Adrenal gland (tissue), 12 donors: ENCODE results near the gene CXCR5. TPM values are rescaled to one million over a fixed set of nuclear protein-coding genes. Genes with fewer than 3 reads are reported as not detected.

Experiments
- DNase-seq, 7 donors: peaks; one replicate each; pipeline ENCODE4 v3.0.0-alpha.2; 2019 to 2020
- H3K27ac ChIP-seq, 5 donors: fragments of 200-600 bp; sonication (generic) in 4 of 5; 1 replicate in 3 of 5; 2 replicates in 2 of 5; pipeline versions ENCODE4 v1.5.1 to v1.8.0; 2016 to 2020; ENCODE audit warnings: mild to moderate bottlenecking in 1 of 5
- H3K27me3 ChIP-seq: fragments of 200-600 bp; 2 replicates; pipeline ENCODE4 v1.8.0; 2021
- H3K36me3 ChIP-seq, 2 donors: fragments of 200-600 bp; replicated peaks in 1 of 2; 1 replicate in 1 of 2; 2 replicates in 1 of 2; pipeline versions ENCODE4 v1.5.1 to v1.8.0; 2018 to 2022
- H3K4me1 ChIP-seq, 2 donors: fragments of 200-600 bp; replicated peaks in 1 of 2; 1 replicate in 1 of 2; 2 replicates in 1 of 2; pipeline versions ENCODE4 v1.5.1 to v1.8.0; 2018 to 2021
- H3K4me3 ChIP-seq, 4 donors: fragments of 200-600 bp; sonication (generic) in 3 of 4; one replicate each; pipeline ENCODE4 v1.5.1; 2016 to 2018
- H3K9me3 ChIP-seq, 3 donors: fragments of 200-600 bp; sonication (generic) in 1 of 3; replicated peaks in 1 of 3; 1 replicate in 2 of 3; 2 replicates in 1 of 3; pipeline versions ENCODE4 v1.5.1 to v1.8.0; 2016 to 2021
- CTCF ChIP-seq, 6 experiments: fragments of 450-650 bp in 4 of 6; fragments of 200-600 bp in 2 of 6; sonication (generic) in 1 of 6; IDR thresholded peaks; 1 replicate in 5 of 6; 2 replicates in 1 of 6; pipeline versions ENCODE4 v1.5.1 to v1.8.0; 2016 to 2021; ENCODE audit warnings: antibody characterized with exemption in 6 of 6, mild to moderate bottlenecking in 2 of 6, moderate library complexity in 1 of 6
- POLR2A ChIP-seq, 2 donors: fragments of 450-650 bp; IDR thresholded peaks; one replicate each; pipeline ENCODE4 v1.6.1; 2017; ENCODE audit warnings: antibody characterized with exemption in 2 of 2, mild to moderate bottlenecking in 2 of 2, moderate library complexity in 1 of 2
- WGBS, 4 donors: extraction: QIAGEN DNeasy Blood & Tissue Kit in 2 of 4; methylation state at CpG; one replicate each; pipeline versions ENCODE4 v1.1.5 to v1.1.7; 2013 to 2017; 5-methylcytosine and 5-hydroxymethylcytosine counted together
- intact Hi-C, 2 donors: fragments of 100-400 bp; cut with DNase I; formaldehyde crosslinking; loops; one replicate each; pipeline versions ENCODE4 v1.14.1 to v1.15.0; 2022 to 2023
- polyA plus RNA-seq, 3 donors: library from polyadenylated mRNA; stranded (reverse); fragments of 200-250 nt in 2 of 3; fragments of 350-450 nt in 1 of 3; fragmentation: Illumina TruSeq in 1 of 3; extraction: RNeasy Lipid Tissue Mini Kit (QIAGEN cat#74804) in 1 of 3; gene quantifications; one replicate each; pipeline ENCODE4 v1.2.3, GENCODE V29; 2013 to 2014
- total RNA-seq, 9 donors: library from RNA; depleted of rRNA in 4 of 9; stranded (reverse); fragments of >200 nt in 4 of 9; fragments of 120-200 nt in 1 of 9; fragmentation: NEBNext Ultra II Directional in 1 of 9; extraction: Animal tissue kit (Norgen Biotek cat#: 25700) in 1 of 9; gene quantifications; one replicate each; pipeline versions ENCODE4 v1.1.0 to v1.2.4, GENCODE V29; 2013 to 2023
- donor health status: healthy with polysubstance abuse.
- donor health status: Bipolar disorder and iron deficiency.
- donor health status: DM: yes; HTN: yes; CAD: no.
- donor health status: DM: no; HTN: no; CAD: no.
- donor health status: DM: no; HTN: no; CAD: no.
- donor health status: DM: yes; HTN: yes; CAD: no.

Gene CXCR5
- total and polyA plus RNA-seq, 12 donors = 0.04 to 0.27 (median 0.14) TPM; not detected in 6

DNA sequence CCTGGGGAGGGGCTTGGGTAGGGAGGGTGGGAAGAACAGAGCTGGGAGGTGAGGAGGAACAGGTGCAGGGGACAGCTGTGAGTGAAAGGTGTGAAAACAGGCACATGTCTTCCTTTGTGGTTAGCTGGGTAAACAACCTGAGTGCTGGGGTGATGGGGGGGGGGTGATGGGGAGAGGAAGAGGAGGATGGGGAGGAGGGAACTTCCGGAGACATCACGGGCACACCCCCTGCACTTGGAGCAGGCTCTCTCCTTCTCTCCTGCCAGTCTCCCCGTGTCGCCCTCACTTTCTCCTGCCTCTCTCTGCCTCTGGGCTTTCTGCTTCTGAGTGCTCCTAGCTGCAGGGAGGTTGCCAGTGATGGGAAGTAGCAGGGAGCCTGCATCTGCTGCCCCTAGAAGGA, 8.8 kb downstream of the CXCR5 start:
- WGBS, 4 donors = 24 to 40% (median 34%) methylated on average over 1 to 4 of the region's 4 CpGs
- H3K27ac ChIP-seq = no peak overlapping the region
- TF ChIP-seq CTCF (IDR thresholded peaks at IDR 0.05) = no peak
- no peak for TF ChIP-seq POLR2A (IDR thresholded peaks at IDR 0.05)
- H3K9me3 ChIP-seq = no peaks in the 10 kb centered on the region
- H3K27me3 ChIP-seq = no peaks in the 10 kb centered on the region
- DNase-seq = no peak
- peaks cover 0 to 3% of the 10 kb centered on the region in 2 donors for H3K36me3 ChIP-seq
- intact Hi-C loops = loop anchor here in 1 of 2 donors (10.0 kb wide), 1 partner anchor 98 kb away; the partner anchor contains the start of gene DDX6
- H3K4me1 ChIP-seq = peaks cover 26 to 44% of the 10 kb centered on the region in 2 donors
- H3K4me3 ChIP-seq = no peak overlapping the region

DNA sequence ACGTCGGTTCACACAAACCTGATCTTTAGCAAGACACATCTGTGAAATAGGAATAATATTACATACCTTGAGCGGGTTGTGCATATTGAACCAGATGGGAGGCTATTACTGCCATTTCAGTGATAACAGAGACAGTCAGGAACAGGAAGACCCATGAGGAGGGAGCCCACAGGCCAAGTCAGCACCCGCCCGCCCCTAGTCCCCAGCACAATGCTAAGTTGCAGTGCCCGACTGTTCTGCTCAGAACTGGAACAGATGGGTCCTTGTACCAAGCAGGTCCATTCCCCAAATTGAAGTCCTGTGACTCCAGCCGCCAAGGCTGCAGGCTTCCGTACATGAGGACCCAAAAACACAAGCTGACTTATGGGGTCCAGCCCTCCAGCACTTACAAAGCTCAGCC, 9.3 kb downstream of the CXCR5 start:
- DNase-seq = no peak
- peaks cover 0 to 6% of the 10 kb centered on the region in 2 donors for H3K36me3 ChIP-seq
- intact Hi-C loops = loop anchor here in 1 of 2 donors (10.0 kb wide), 1 partner anchor 98 kb away; the partner anchor contains the start of gene DDX6
- peaks cover 22 to 40% of the 10 kb centered on the region in 2 donors for H3K4me1 ChIP-seq
- no peaks in the 10 kb centered on the region for H3K9me3 ChIP-seq
- H3K4me3 ChIP-seq = no peak overlapping the region
- WGBS, 4 donors = 68 to 82% (median 77%) methylated on average over 8 of the region's 8 CpGs
- no peaks in the 10 kb centered on the region for H3K27me3 ChIP-seq
- no peak for TF ChIP-seq POLR2A (IDR thresholded peaks at IDR 0.05)
- TF ChIP-seq CTCF (IDR thresholded peaks at IDR 0.05) = no peak
- no peak overlapping the region for H3K27ac ChIP-seq

GRCh38 chr11:118893662-118894061, 10.0 kb downstream of the CXCR5 start:
- no peaks in the 10 kb centered on the region for H3K27me3 ChIP-seq
- H3K9me3 ChIP-seq = no peaks in the 10 kb centered on the region
- intact Hi-C loops = loop anchor here in 1 of 2 donors (10.0 kb wide), 1 partner anchor 99 kb away; the partner anchor contains the start of gene DDX6
- TF ChIP-seq POLR2A (IDR thresholded peaks at IDR 0.05) (no peak), CTCF (IDR thresholded peaks at IDR 0.05) (no peak)
- no peak overlapping the region for H3K4me3 ChIP-seq
- WGBS, 4 donors = 94 to 97% (median 96%) methylated on average over 17 to 22 of the region's 22 CpGs
- H3K27ac ChIP-seq = no peak overlapping the region
- peaks cover 0 to 10% of the 10 kb centered on the region in 2 donors for H3K36me3 ChIP-seq
- peaks cover 15 to 33% of the 10 kb centered on the region in 2 donors for H3K4me1 ChIP-seq
- DNase-seq = no peak

- no peaks in the 10 kb centered on the region for H3K9me3 ChIP-seq
- TF ChIP-seq POLR2A (IDR thresholded peaks at IDR 0.05) (no peak), CTCF (IDR thresholded peaks at IDR 0.05) (no peak)
- H3K27me3 ChIP-seq = no peaks in the 10 kb centered on the region
- no peak overlapping the region for H3K27ac ChIP-seq
- peak in 1 of 7 donors; percentile 32 for DNase-seq
- peaks cover 10 to 28% of the 10 kb centered on the region in 2 donors for H3K4me1 ChIP-seq
- no peak overlapping the region for H3K4me3 ChIP-seq
- 87 to 100% (median 95%) methylated on average over 2 to 19 of the region's 19 CpGs for WGBS, 4 donors
- H3K36me3 ChIP-seq = peaks cover 0 to 16% of the 10 kb centered on the region in 2 donors
- intact Hi-C loops = loop anchor here in 1 of 2 donors (10.0 kb wide), 1 partner anchor 99 kb away; the partner anchor contains the start of gene DDX6
These were observed 10.5 kb downstream of the CXCR5 start for GRCh38 chr11:118894192-118894591.
